Central memory CD8-positive, alpha-beta T cell (primary cell): ENCODE results near the gene CEP350.
"Not testable (repeated sequence)": the region's sequence is repeated elsewhere in the genome, so short reads cannot be mapped to it uniquely, and the experiment has no call there.

ENCODE experiments used
- ATAC-seq: fragments of 150-1000 bp; cut with Tn5 transposase; replicated peaks from 2 replicates; pipeline ENCODE4 v1.10.0; 2022; ENCODE audit warnings: mild to moderate bottlenecking, moderate FRiP score, moderate number of reproducible peaks; ENCODE audit not compliant: poor library complexity, severe bottlenecking; ENCODE audit errors: extremely low read depth
- DNase-seq, 2 donors: peaks; one replicate each; pipeline ENCODE4 v3.0.0; 2021; ENCODE audit warnings: low spot score in 2 of 2
- H3K27ac Mint-ChIP-seq: one replicate; pipeline ENCODE4 v1.8.0; 2022; ENCODE audit warnings: low read depth, mild to moderate bottlenecking, moderate library complexity, mixed read lengths
- H3K27me3 Mint-ChIP-seq: one replicate; pipeline ENCODE4 v1.8.0; 2022; ENCODE audit warnings: mixed read lengths
- H3K36me3 Mint-ChIP-seq: one replicate; pipeline ENCODE4 v1.8.0; 2022; ENCODE audit warnings: mild to moderate bottlenecking, moderate library complexity, mixed read lengths; ENCODE audit not compliant: insufficient read depth
- H3K4me1 Mint-ChIP-seq: one replicate; pipeline ENCODE4 v1.8.0; 2022; ENCODE audit warnings: mixed read lengths
- H3K4me3 Mint-ChIP-seq: one replicate; pipeline ENCODE4 v1.8.0; 2022; ENCODE audit warnings: mild to moderate bottlenecking, moderate library complexity, mixed read lengths
- H3K9me3 Mint-ChIP-seq: one replicate; pipeline ENCODE4 v1.8.0; 2022; ENCODE audit warnings: mixed read lengths

CEP350 gene

DNA sequence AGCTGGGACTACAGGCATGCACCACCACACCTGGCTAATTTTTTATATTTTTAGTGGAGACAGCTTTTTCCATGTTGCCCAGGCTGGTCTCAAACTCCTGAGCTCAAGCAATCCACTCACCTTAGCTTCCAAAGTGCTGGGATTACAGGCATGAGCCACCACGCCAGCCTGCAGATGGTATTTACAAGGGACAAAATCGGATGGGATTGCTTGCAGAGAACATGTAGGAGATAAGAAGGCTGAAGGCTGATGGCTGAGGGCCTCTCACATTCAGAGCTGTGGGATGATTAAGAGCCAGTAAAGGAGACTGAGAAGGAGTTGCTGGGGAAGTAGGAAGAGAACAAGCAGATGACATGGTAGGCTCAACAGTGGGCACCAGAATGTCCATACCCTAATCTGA is 176.0 kb downstream of the CEP350 start:
- H3K27me3 Mint-ChIP-seq, result peaks cover 56% of the 10 kb centered on the region
- H3K4me3 Mint-ChIP-seq, result no peak overlapping the region
- no peaks in the 10 kb centered on the region for H3K9me3 Mint-ChIP-seq
- ATAC-seq, result no peak
- no peaks in the 10 kb centered on the region for H3K36me3 Mint-ChIP-seq
- DNase-seq, result no peak
- H3K27ac Mint-ChIP-seq, result no peak overlapping the region
- no peaks in the 10 kb centered on the region for H3K4me1 Mint-ChIP-seq

DNA sequence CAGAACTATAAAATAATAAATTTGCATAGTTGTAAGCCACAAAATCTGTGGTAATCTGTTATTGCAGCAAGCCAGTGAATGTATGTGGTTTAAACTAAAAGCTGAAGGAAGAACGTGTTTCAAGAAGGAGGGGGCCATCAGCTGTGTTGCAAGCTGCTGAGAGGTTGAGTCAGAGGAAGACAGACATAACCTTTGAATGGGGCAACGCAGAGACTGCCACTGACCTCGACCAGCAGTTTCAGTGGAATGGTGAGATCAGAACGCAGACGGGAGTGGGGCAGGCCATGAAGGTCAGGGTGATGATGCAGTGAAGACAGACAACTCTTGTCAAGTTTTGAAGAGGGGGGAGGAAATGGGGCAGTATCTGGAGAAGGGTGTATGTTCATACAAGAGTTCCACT is 176.9 kb downstream of the CEP350 start:
- no peak overlapping the region for H3K4me3 Mint-ChIP-seq
- H3K36me3 Mint-ChIP-seq, result no peaks in the 10 kb centered on the region
- H3K27ac Mint-ChIP-seq, result no peak overlapping the region
- ATAC-seq, result no peak
- H3K4me1 Mint-ChIP-seq, result no peaks in the 10 kb centered on the region
- DNase-seq, result no peak
- no peaks in the 10 kb centered on the region for H3K9me3 Mint-ChIP-seq
- H3K27me3 Mint-ChIP-seq, result peaks cover 65% of the 10 kb centered on the region

DNA sequence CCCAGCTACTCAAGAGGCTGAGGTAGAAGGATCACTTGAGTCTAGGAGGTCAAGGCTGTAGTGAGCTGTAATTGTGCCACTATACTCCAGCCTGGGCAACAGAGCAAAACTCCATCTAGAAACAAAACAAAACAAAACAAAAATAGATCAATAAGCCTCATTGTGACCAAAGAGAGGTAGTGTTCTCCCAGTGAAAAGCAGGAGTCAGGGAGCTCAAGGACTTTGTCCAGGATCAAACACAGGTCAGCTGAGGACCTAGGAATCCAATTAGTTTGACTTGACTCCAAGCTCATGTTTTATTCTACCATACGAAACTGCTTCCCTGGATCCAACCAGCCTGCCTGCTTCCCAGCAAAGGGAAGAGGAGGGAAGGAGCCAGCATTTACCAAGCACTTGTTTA is 178.6 kb downstream of the CEP350 start:
- Mint-ChIP-seq H3K36me3 (no peaks in the 10 kb centered on the region), H3K4me3 (no peak overlapping the region), H3K4me1 (no peaks in the 10 kb centered on the region), H3K27me3 (peaks cover 74% of the 10 kb centered on the region), H3K27ac (no peak overlapping the region), H3K9me3 (no peaks in the 10 kb centered on the region)
- DNase-seq, result no peak
- no peak for ATAC-seq

DNA sequence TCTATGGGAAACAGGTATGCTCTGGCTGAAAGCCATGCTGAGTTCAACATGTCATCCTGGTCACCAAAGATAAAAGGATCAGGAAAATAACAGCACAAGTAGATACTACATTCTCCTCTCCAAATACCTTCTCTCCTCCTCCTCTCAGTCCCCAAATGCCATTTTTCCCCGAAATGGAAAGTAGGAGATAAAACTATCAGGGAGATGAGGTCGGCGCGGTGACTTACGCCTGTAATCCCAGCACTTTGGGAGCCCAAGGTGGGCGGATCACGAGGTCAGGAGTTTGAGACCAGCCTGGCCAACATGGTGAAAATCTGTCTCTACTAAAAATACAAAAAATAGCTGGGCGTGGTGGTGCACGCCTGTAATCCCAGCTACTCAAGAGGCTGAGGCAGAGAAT is 179.1 kb downstream of the CEP350 start:
- peaks cover 74% of the 10 kb centered on the region for H3K27me3 Mint-ChIP-seq
- not testable (repeated sequence) for H3K36me3 Mint-ChIP-seq, H3K9me3 Mint-ChIP-seq, H3K27ac Mint-ChIP-seq, H3K4me3 Mint-ChIP-seq, ATAC-seq, DNase-seq, H3K4me1 Mint-ChIP-seq

DNA sequence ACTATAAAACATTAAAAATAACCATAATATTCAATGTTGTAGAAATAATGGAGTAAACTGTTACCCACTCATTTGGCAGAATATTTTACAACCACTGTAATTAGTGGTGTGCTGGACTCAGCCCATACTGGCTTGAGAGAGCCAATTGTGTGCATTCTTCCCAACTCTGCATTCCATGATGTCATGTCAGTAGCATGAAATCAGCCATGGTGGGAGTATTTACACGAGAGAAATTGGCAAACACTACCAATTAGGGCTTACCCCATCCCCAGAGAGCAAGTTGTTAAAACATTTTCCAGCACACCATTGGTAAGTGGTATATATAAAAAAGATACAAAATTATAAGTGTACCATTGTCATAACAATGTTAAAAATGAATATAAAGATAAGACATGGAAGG is 180.9 kb downstream of the CEP350 start:
- no peak for ATAC-seq
- no peaks in the 10 kb centered on the region for H3K36me3 Mint-ChIP-seq
- H3K27me3 Mint-ChIP-seq, result peaks cover 59% of the 10 kb centered on the region
- H3K27ac Mint-ChIP-seq, result no peak overlapping the region
- DNase-seq, result no peak
- H3K9me3 Mint-ChIP-seq, result no peaks in the 10 kb centered on the region
- H3K4me3 Mint-ChIP-seq, result no peak overlapping the region
- no peaks in the 10 kb centered on the region for H3K4me1 Mint-ChIP-seq

DNA sequence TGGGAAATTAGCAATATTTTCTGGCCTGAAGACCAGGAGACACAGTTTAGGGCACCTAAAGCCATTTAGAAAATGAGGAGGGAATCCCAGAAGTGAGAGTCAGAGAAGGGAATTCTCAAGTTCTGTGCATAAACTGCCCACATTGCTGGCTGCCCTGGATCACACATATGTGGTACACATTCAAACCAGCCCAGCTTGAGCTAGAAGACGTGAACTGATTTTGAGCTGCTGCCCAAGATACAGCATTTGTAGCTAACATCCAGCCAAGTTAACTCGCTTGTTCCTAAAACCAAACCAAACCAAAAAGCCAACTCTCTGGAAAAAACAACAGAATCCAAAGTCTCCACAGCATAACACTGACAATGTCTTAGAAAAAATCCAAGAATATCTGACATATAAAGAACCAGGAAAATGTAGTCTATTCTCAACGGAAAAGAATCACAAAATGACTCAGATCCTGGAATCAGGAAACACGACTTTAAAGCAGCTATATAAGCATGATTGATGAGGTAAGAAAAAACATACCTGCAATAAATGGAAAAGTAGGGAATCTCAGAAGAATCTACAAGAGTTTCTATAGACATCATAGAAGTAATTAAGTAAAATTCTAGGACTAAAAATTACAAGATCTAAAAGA is 181.8 kb downstream of the CEP350 start:
- Mint-ChIP-seq H3K4me1 (no peaks in the 10 kb centered on the region), H3K27ac (no peak overlapping the region), H3K9me3 (no peaks in the 10 kb centered on the region), H3K36me3 (no peaks in the 10 kb centered on the region), H3K27me3 (peaks cover 50% of the 10 kb centered on the region), H3K4me3 (no peak overlapping the region)
- DNase-seq, result no peak
- no peak for ATAC-seq

DNA sequence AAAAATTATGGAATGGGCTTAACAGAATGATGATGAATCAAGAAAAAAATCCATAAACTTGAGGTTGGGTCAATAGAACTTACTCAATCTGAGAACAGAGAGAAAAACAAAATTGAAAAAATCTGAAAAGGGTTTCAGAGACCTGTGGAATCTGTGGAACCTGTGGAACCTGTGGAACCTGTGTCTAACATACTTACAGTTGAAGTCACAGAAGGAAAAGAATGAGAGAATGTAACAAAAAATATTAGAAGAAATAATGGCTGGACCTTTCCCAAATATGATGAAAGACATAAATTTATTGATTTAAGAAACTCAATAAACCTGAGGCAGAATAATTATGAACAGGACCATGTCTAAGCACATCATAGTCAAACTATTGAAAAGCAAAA is 182.4 kb downstream of the CEP350 start:
- Mint-ChIP-seq H3K4me3 (no peak overlapping the region), H3K27ac (no peak overlapping the region), H3K9me3 (no peaks in the 10 kb centered on the region), H3K36me3 (no peaks in the 10 kb centered on the region), H3K4me1 (no peaks in the 10 kb centered on the region), H3K27me3 (peaks cover 45% of the 10 kb centered on the region)
- ATAC-seq (no peak), DNase-seq (no peak)

DNA sequence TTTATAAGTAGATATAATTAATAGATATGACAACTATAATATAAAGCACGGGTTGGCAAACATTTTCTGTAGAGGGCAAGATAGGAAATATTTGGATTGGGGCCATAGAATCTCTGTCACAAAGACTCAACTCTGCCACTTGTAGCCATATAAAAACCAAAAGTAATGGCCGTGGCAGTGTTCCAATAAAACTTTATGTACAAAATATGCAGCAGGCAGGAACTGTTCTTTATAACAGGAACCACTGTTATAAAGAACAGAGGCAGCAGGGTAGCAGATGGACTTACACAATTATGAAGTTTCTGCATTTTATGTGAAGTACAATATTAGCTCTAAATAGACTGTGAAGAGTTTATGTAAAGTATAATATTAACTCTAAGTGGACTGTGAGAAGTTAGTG is 183.2 kb downstream of the CEP350 start:
- no peak overlapping the region for H3K4me3 Mint-ChIP-seq
- no peak for ATAC-seq
- peaks cover 36% of the 10 kb centered on the region for H3K27me3 Mint-ChIP-seq
- H3K4me1 Mint-ChIP-seq, result no peaks in the 10 kb centered on the region
- no peaks in the 10 kb centered on the region for H3K9me3 Mint-ChIP-seq
- no peak overlapping the region for H3K27ac Mint-ChIP-seq
- H3K36me3 Mint-ChIP-seq, result no peaks in the 10 kb centered on the region
- DNase-seq, result no peak

DNA sequence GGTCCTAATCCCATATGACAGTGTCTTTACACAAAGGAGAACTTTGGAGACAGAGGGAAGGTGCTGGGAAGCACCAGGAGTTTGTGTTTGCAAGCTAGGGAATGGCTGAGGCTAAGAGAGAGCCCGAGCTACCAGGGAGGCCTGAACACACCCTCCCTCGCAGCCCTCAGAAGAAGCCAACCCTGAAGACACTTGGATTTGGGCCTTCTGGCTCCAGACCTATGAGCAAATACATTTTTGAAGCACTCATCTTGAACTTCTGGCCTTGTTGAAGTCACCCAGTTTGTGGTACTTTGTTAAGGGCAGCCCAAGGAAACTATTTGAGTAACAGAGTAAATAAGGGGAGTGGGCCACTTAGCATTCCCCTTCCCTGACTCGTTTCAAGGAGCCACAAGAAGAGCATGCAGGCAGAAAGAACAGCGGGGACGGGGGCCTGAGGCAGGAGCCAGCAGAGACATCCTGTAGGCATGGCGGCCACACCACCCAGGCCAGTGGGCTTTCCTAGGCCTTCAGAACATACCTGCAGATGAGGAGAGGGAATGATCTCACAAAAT is 186.8 kb downstream of the CEP350 start:
- H3K27ac Mint-ChIP-seq, result no peak overlapping the region
- ATAC-seq (no peak), DNase-seq (no peak)
- no peaks in the 10 kb centered on the region for H3K4me1 Mint-ChIP-seq
- H3K9me3 Mint-ChIP-seq, result no peaks in the 10 kb centered on the region
- H3K4me3 Mint-ChIP-seq, result no peak overlapping the region
- no peaks in the 10 kb centered on the region for H3K36me3 Mint-ChIP-seq
- H3K27me3 Mint-ChIP-seq, result peaks cover 9% of the 10 kb centered on the region

DNA sequence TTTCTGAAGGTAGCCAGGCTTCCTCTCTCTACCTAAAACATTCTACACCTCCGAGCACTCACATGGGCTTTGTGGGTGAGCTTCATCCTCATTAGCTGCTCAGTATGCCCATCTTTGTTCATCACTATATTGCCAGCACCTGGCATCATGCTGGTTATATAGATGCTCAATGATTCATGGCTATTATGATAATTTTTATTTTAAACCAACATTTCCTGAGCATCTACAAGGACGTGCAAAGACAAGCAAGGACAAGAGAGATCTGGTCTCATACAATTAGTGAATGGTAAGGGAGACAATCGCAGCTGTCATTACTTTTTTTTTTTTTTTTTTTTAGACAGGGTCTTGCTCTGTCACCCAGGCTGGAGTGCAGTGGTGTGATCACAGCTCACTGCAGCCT is 188.7 kb downstream of the CEP350 start:
- no peaks in the 10 kb centered on the region for H3K9me3 Mint-ChIP-seq
- ATAC-seq (no peak), DNase-seq (no peak)
- H3K27ac Mint-ChIP-seq, result no peak overlapping the region
- no peaks in the 10 kb centered on the region for H3K4me1 Mint-ChIP-seq
- H3K4me3 Mint-ChIP-seq, result no peak overlapping the region
- no peaks in the 10 kb centered on the region for H3K27me3 Mint-ChIP-seq
- H3K36me3 Mint-ChIP-seq, result no peaks in the 10 kb centered on the region

DNA sequence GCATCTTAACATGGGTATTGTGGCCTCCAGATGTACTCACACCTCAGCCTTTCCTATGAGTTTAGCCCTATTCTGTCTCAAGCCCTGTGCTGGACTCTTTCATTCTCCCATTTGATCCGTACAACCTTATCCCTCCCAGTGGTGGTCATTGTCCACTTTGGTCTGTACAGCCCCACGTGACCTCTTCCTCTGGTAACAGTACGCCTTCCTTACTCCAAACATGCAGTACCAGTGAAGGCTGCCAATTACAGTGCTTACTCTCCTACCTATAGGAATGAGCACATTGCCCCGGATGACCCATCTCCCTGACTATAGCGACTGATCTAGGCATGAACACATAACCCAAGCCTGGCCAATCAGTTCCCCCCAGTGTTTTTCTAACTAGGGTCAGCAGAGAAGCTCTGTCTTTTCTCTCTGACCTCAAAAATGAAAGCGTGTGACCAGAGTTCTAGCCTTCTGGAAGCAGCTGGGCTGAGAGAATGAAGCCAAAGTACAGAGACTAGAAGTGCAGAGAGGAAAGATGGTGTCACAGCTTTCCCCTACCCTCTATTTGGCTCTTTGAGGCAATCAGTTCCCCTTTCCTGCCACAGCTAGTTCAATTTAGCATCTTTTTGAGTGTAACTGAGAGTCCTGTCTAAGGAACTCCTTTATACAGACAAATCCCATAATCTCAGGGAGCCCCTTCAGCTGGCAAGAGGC is 190.2 kb downstream of the CEP350 start:
- no peaks in the 10 kb centered on the region for H3K4me1 Mint-ChIP-seq
- no peaks in the 10 kb centered on the region for H3K36me3 Mint-ChIP-seq
- no peak for ATAC-seq
- no peak overlapping the region for H3K4me3 Mint-ChIP-seq
- H3K9me3 Mint-ChIP-seq, result no peaks in the 10 kb centered on the region
- no peak for DNase-seq
- no peaks in the 10 kb centered on the region for H3K27me3 Mint-ChIP-seq
- no peak overlapping the region for H3K27ac Mint-ChIP-seq

DNA sequence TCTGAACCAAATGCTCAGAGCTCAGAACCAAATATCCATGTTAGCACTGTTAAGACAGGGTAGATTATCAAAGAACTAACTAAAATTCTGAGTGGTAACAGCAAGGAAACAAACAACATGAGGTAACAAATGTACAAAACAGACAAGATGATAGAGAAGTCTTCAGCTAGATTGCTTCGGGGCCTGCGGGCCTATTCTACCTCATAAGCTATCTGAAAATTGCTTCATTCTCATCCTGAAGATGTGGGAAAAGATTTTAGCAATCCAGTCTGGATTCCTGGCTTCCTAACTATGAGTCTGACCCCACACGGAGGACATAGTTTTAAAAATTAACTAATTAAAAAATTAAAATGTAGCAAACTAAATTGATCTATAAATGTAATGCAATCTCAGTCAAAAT is 190.8 kb downstream of the CEP350 start:
- Mint-ChIP-seq H3K4me1 (no peaks in the 10 kb centered on the region), H3K27me3 (no peaks in the 10 kb centered on the region), H3K9me3 (no peaks in the 10 kb centered on the region), H3K4me3 (no peak overlapping the region), H3K36me3 (no peaks in the 10 kb centered on the region), H3K27ac (no peak overlapping the region)
- ATAC-seq, result no peak
- no peak for DNase-seq

DNA sequence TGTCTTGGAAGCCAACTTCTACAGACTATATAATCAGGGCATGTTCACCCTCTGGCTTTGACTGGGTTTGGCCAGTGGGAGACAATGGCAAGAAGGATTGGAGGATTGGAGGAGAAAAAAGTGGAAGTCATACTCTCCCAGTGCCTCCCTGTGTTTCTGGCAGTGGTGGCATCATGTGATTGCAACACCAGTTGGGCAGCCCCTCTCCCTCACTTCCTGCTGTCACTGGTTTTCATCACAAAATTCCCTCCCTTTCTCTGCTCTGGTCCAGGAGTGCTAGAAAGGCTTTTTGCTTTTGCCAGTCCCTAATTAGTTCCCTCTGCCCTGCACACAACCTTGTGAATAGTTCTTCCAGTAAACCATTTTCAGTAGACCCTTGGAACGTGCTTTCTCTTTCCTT is 196.4 kb downstream of the CEP350 start:
- Mint-ChIP-seq H3K4me1 (peaks cover 17% of the 10 kb centered on the region), H3K36me3 (peaks cover 8% of the 10 kb centered on the region), H3K9me3 (no peaks in the 10 kb centered on the region), H3K4me3 (no peak overlapping the region), H3K27me3 (no peaks in the 10 kb centered on the region), H3K27ac (no peak overlapping the region)
- ATAC-seq (no peak), DNase-seq (no peak)
